Trophoblast cell (in vitro differentiated cells and primary cell): Measurements from ENCODE around the gene ADSL.

Experiments
- DNase-seq, 2 donors: peaks; one replicate each; pipeline ENCODE4 v3.0.0-alpha.2; 2016
- H2AFZ ChIP-seq: 2 replicates; pipeline ENCODE4 v1.6.1; 2013; ENCODE audit warnings: low read length, moderate library complexity, mild to moderate bottlenecking; ENCODE audit not compliant: insufficient read depth, poor library complexity
- H2AK5ac ChIP-seq: 2 replicates; pipeline ENCODE4 v1.6.1; 2013; ENCODE audit warnings: mild to moderate bottlenecking, low read length
- H2BK120ac ChIP-seq: 2 replicates; pipeline ENCODE4 v1.6.1; 2013; ENCODE audit warnings: low read length, mild to moderate bottlenecking, moderate library complexity; ENCODE audit not compliant: insufficient read depth, poor library complexity
- H2BK12ac ChIP-seq: 2 replicates; pipeline ENCODE4 v1.6.1; 2013; ENCODE audit warnings: mild to moderate bottlenecking, low read length, moderate library complexity
- H2BK5ac ChIP-seq: 2 replicates; pipeline ENCODE4 v1.6.1; 2013; ENCODE audit warnings: low read length, low read depth, moderate library complexity, mild to moderate bottlenecking; ENCODE audit not compliant: poor library complexity
- H3K14ac ChIP-seq: 2 replicates; pipeline ENCODE4 v1.6.1; 2013; ENCODE audit warnings: mild to moderate bottlenecking, low read length
- H3K18ac ChIP-seq: 2 replicates; pipeline ENCODE4 v1.6.1; 2013; ENCODE audit warnings: mild to moderate bottlenecking, low read length
- H3K23ac ChIP-seq: 2 replicates; pipeline ENCODE4 v1.6.1; 2013; ENCODE audit warnings: low read length
- H3K27ac ChIP-seq: 2 replicates; pipeline ENCODE4 v1.5.1; 2013; ENCODE audit warnings: low read depth, mild to moderate bottlenecking, inconsistent platforms, low read length, moderate library complexity
- H3K27me3 ChIP-seq: 2 replicates; pipeline ENCODE4 v1.6.1; 2013; ENCODE audit warnings: inconsistent platforms, mild to moderate bottlenecking, low read length, moderate library complexity; ENCODE audit not compliant: insufficient read depth
- H3K36me3 ChIP-seq, 2 experiments: 1 replicate in 1 of 2; 2 replicates in 1 of 2; pipeline ENCODE4 v1.6.1; 2013; ENCODE audit warnings: low read length in 2 of 2, mild to moderate bottlenecking in 2 of 2, moderate library complexity in 1 of 2; ENCODE audit not compliant: insufficient read depth in 2 of 2, control insufficient read depth in 1 of 2
- H3K4ac ChIP-seq: 2 replicates; pipeline ENCODE4 v1.6.1; 2013; ENCODE audit warnings: low read depth, mild to moderate bottlenecking, low read length, moderate library complexity
- H3K4me1 ChIP-seq, 2 experiments: 1 replicate in 1 of 2; 2 replicates in 1 of 2; pipeline ENCODE4 v1.6.1; 2013; ENCODE audit warnings: low read length in 2 of 2, mild to moderate bottlenecking in 2 of 2, moderate library complexity in 1 of 2; ENCODE audit not compliant: insufficient read depth in 2 of 2, control insufficient read depth in 1 of 2
- H3K4me2 ChIP-seq: 2 replicates; pipeline ENCODE4 v1.6.1; 2013; ENCODE audit warnings: inconsistent platforms, mild to moderate bottlenecking, low read length, moderate library complexity
- H3K4me3 ChIP-seq: 2 replicates; pipeline ENCODE4 v1.5.1; 2013; ENCODE audit warnings: mild to moderate bottlenecking, low read depth, low read length, inconsistent platforms
- H3K79me1 ChIP-seq: one replicate; pipeline ENCODE4 v1.6.1; 2013; ENCODE audit warnings: low read length
- H3K79me2 ChIP-seq: 2 replicates; pipeline ENCODE4 v1.6.1; 2013; ENCODE audit warnings: low read length, mild to moderate bottlenecking; ENCODE audit not compliant: control insufficient read depth, insufficient read depth, poor library complexity
- H3K9ac ChIP-seq: 2 replicates; pipeline ENCODE4 v1.6.1; 2013; ENCODE audit warnings: mild to moderate bottlenecking, low read length
- H3K9me3 ChIP-seq: 2 replicates; pipeline ENCODE4 v1.6.1; 2013; ENCODE audit warnings: low read depth, mild to moderate bottlenecking, control low read depth, inconsistent platforms, low read length; ENCODE audit not compliant: insufficient read depth
- H4K12ac ChIP-seq: 2 replicates; pipeline ENCODE4 v1.6.1; 2013; ENCODE audit warnings: low read depth, mild to moderate bottlenecking, low read length, moderate library complexity
- H4K8ac ChIP-seq: 2 replicates; pipeline ENCODE4 v1.6.1; 2013; ENCODE audit warnings: low read depth, mild to moderate bottlenecking, low read length, moderate library complexity
- H4K91ac ChIP-seq: one replicate; pipeline ENCODE4 v1.6.1; 2013; ENCODE audit warnings: low read depth, mild to moderate bottlenecking, low read length, moderate library complexity
- WGBS: extraction: QIAGEN DNeasy Blood & Tissue Kit; methylation state at CpG from one replicate; pipeline ENCODE4 v1.1.7; 2013; ENCODE audit warnings: missing lambda C conversion rate; ENCODE audit not compliant: insufficient read length, insufficient coverage; ENCODE audit errors: extremely low coverage; 5-methylcytosine and 5-hydroxymethylcytosine counted together

Gene ADSL

DNA sequence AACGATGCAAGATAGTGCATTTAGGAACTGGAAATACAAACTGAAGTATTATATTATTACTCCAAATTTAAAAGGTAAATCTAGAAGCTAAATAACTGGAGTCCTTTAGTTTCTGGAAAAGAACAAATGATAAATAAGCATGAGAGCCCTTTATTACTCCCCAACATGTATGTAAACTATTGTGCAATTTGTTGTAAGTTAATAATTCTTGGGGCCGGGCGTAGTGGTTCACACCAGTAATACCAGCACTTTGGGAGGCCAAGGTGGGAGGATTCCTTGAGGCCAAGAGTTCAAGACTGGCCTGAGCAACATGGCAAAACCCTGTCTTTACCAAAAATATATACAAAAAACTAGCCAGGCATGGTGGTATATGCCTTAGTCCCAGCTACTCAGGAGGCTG, 35.2 kb downstream of the ADSL start:
- Histone ChIP-seq H2BK12ac (no peak overlapping the region), H3K23ac (no peak overlapping the region), H3K14ac (no peak overlapping the region), H3K18ac (no peak overlapping the region), H2BK5ac (no peak overlapping the region), H3K4me3 (no peak overlapping the region), H3K4me2 (no peak overlapping the region), H2BK120ac (no peak overlapping the region), H3K9ac (no peak overlapping the region), H3K27ac (no peak overlapping the region), H3K36me3 (peaks cover 0 to 2% of the 10 kb centered on the region in 2 experiments), H3K4me1 (no peaks in the 10 kb centered on the region), H4K91ac (no peak overlapping the region), H3K27me3 (no peaks in the 10 kb centered on the region), H3K79me1 (no peaks in the 10 kb centered on the region), H3K9me3 (no peaks in the 10 kb centered on the region), H2AK5ac (no peak overlapping the region), H4K8ac (no peak overlapping the region), H2AFZ (no peak overlapping the region), H3K79me2 (no peaks in the 10 kb centered on the region), H3K4ac (no peak overlapping the region), H4K12ac (no peak overlapping the region)
- WGBS = no CpG with 5 or more reads among the region's 3 CpGs
- DNase-seq = no peak

DNA sequence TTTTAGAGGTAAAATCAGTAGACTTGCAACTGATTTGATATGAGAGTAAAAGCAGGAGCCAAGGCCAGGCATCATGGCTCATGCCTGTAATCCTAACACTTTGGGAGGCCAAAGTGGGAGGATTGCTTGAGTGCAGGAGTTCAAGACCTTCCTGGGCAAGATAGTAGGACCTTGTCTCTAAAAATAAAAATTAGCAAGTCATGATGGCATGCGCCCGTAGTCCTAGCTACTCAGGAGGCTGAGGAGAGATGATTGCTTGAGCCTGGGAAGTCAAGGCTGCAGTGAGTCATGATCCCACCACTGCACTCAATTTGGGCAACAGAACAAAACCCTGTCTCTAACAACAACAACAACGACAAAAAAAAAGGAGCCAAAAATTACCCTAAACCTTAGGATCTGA, 37.6 kb downstream of the ADSL start:
- Histone ChIP-seq H4K91ac (no peak overlapping the region), H3K18ac (no peak overlapping the region), H3K4me1 (no peaks in the 10 kb centered on the region), H3K79me1 (no peaks in the 10 kb centered on the region), H3K4me2 (no peak overlapping the region), H3K79me2 (no peaks in the 10 kb centered on the region), H4K8ac (no peak overlapping the region), H3K9me3 (no peaks in the 10 kb centered on the region), H3K14ac (no peak overlapping the region), H3K4ac (no peak overlapping the region), H3K27ac (no peak overlapping the region), H2AK5ac (no peak overlapping the region), H3K4me3 (no peak overlapping the region), H2BK5ac (no peak overlapping the region), H4K12ac (no peak overlapping the region), H2AFZ (no peak overlapping the region), H3K36me3 (peaks cover 0 to 4% of the 10 kb centered on the region in 2 experiments), H2BK12ac (no peak overlapping the region), H3K23ac (no peak overlapping the region), H2BK120ac (no peak overlapping the region), H3K9ac (no peak overlapping the region), H3K27me3 (no peaks in the 10 kb centered on the region)
- peak; percentile 56 to 63 for DNase-seq
- whole genome bisulfite sequencing = no CpG with 5 or more reads among the region's 3 CpGs

- H3K18ac ChIP-seq = no peak overlapping the region
- no peaks in the 10 kb centered on the region for H3K27me3 ChIP-seq
- DNase-seq = no peak
- no peaks in the 10 kb centered on the region for H3K4me1 ChIP-seq
- no peak overlapping the region for H3K4ac ChIP-seq
- H2AK5ac ChIP-seq = no peak overlapping the region
- H2BK120ac ChIP-seq = no peak overlapping the region
- H3K4me2 ChIP-seq = no peak overlapping the region
- no peaks in the 10 kb centered on the region for H3K9me3 ChIP-seq
- H3K27ac ChIP-seq = no peak overlapping the region
- H3K36me3 ChIP-seq = peaks cover 0 to 4% of the 10 kb centered on the region in 2 experiments
- H3K4me3 ChIP-seq = no peak overlapping the region
- no peak overlapping the region for H3K23ac ChIP-seq
- H4K91ac ChIP-seq = no peak overlapping the region
- H4K12ac ChIP-seq = no peak overlapping the region
- no peaks in the 10 kb centered on the region for H3K79me2 ChIP-seq
- H3K79me1 ChIP-seq = no peaks in the 10 kb centered on the region
- no peak overlapping the region for H3K14ac ChIP-seq
- no peak overlapping the region for H2BK5ac ChIP-seq
- H3K9ac ChIP-seq = no peak overlapping the region
- WGBS = 100% methylated on average over 3 of the region's 10 CpGs
- H2BK12ac ChIP-seq = no peak overlapping the region
- H4K8ac ChIP-seq = no peak overlapping the region
- no peak overlapping the region for H2AFZ ChIP-seq
Measured at GRCh38 chr22:40385036-40385782, 38.9 kb downstream of the ADSL start.

DNA sequence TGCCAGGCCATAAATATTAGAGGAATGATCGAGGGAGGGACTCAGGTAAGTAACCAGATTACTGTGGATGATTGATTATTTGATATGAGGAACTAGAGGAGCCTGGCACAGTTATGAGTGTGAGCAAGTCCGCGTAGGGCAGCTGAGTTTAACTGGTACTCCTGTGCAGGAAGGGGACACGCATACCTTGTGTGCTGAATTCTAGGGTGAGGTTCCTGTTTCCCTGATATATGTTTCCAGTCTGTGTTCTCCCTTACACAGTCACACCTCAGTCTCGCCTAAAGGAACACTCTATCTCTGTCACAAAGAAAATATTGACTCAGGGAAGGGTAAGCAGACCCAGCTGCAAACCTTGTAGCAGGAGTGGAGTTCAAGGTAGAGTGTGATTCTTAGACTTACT, 41.4 kb downstream of the ADSL start:
- no peaks in the 10 kb centered on the region for H3K79me2 ChIP-seq
- H3K36me3 ChIP-seq = peaks cover 0 to 2% of the 10 kb centered on the region in 2 experiments
- H4K91ac ChIP-seq = no peak overlapping the region
- no peak overlapping the region for H4K8ac ChIP-seq
- DNase-seq = no peak
- H2BK12ac ChIP-seq = no peak overlapping the region
- H3K18ac ChIP-seq = no peak overlapping the region
- H3K23ac ChIP-seq = no peak overlapping the region
- H2AK5ac ChIP-seq = no peak overlapping the region
- no peak overlapping the region for H4K12ac ChIP-seq
- no CpG with 5 or more reads among the region's 5 CpGs for WGBS
- no peak overlapping the region for H3K27ac ChIP-seq
- no peak overlapping the region for H3K4ac ChIP-seq
- H2BK120ac ChIP-seq = no peak overlapping the region
- no peaks in the 10 kb centered on the region for H3K79me1 ChIP-seq
- H3K9ac ChIP-seq = no peak overlapping the region
- no peak overlapping the region for H3K4me3 ChIP-seq
- no peaks in the 10 kb centered on the region for H3K27me3 ChIP-seq
- H3K9me3 ChIP-seq = no peaks in the 10 kb centered on the region
- H2BK5ac ChIP-seq = no peak overlapping the region
- no peak overlapping the region for H3K4me2 ChIP-seq
- no peaks in the 10 kb centered on the region for H3K4me1 ChIP-seq
- H3K14ac ChIP-seq = no peak overlapping the region
- H2AFZ ChIP-seq = no peak overlapping the region
